ENCODE data around the gene DYNC1I1.

Gene DYNC1I1

GRCh38 chr7:95881597-95881996 lies 109.2 kb downstream of the DYNC1I1 start:
- Histone ChIP-seq H2AFZ (ENCODE audit: insufficient read depth, low read length, poor library complexity) (no peak overlapping the region), H3K23ac (ENCODE audit: low read length) (no peak overlapping the region), H4K8ac (ENCODE audit: low read depth, low read length) (no peak overlapping the region), H3K4ac (ENCODE audit: low read depth, low read length) (no peak overlapping the region), H3K14ac (ENCODE audit: low read length) (no peak overlapping the region), H2BK120ac (ENCODE audit: insufficient read depth, low read length, poor library complexity) (no peak overlapping the region), H4K12ac (ENCODE audit: low read depth, low read length) (no peak overlapping the region), H3K4me1 (ENCODE audit: control insufficient read depth in 1 of 2, insufficient read depth in 2 of 2, low read length in 2 of 2) (no peaks in the 10 kb centered on the region), H3K18ac (ENCODE audit: low read length) (no peak overlapping the region), H2AK5ac (ENCODE audit: low read length) (no peak overlapping the region), H3K9ac (ENCODE audit: low read length) (no peak overlapping the region), H2BK12ac (ENCODE audit: low read length) (no peak overlapping the region), H3K79me1 (ENCODE audit: low read length) (no peaks in the 10 kb centered on the region), H4K91ac (ENCODE audit: low read depth, low read length) (no peak overlapping the region), H3K4me2 (ENCODE audit: low read length) (no peak overlapping the region), H3K27me3 (ENCODE audit: insufficient read depth, low read length) (peaks cover 2% of the 10 kb centered on the region), H3K4me3 (ENCODE audit: low read depth, low read length) (no peak overlapping the region), H3K36me3 (ENCODE audit: control insufficient read depth in 1 of 2, insufficient read depth in 2 of 2, low read length in 2 of 2) (no peaks in the 10 kb centered on the region), H2BK5ac (ENCODE audit: low read depth, low read length, poor library complexity) (no peak overlapping the region), H3K9me3 (ENCODE audit: insufficient read depth, low read depth, low read length) (no peaks in the 10 kb centered on the region), H3K79me2 (ENCODE audit: control insufficient read depth, insufficient read depth, low read length, poor library complexity) (no peaks in the 10 kb centered on the region), H3K27ac (ENCODE audit: low read depth, low read length) (no peak overlapping the region)
- DNase-seq, result no peak
- WGBS (ENCODE audit: extremely low coverage, insufficient coverage, insufficient read length), result no CpG with 5 or more reads among the region's 1 CpG

- Histone ChIP-seq H3K79me2 (ENCODE audit: control insufficient read depth, insufficient read depth, low read length, poor library complexity) (no peaks in the 10 kb centered on the region), H3K36me3 (ENCODE audit: control insufficient read depth in 1 of 2, insufficient read depth in 2 of 2, low read length in 2 of 2) (no peaks in the 10 kb centered on the region), H3K14ac (ENCODE audit: low read length) (no peak overlapping the region), H3K4ac (ENCODE audit: low read depth, low read length) (no peak overlapping the region), H3K9ac (ENCODE audit: low read length) (no peak overlapping the region), H3K4me3 (ENCODE audit: low read depth, low read length) (no peak overlapping the region), H2AFZ (ENCODE audit: insufficient read depth, low read length, poor library complexity) (no peak overlapping the region), H3K18ac (ENCODE audit: low read length) (no peak overlapping the region), H2BK5ac (ENCODE audit: low read depth, low read length, poor library complexity) (no peak overlapping the region), H2BK120ac (ENCODE audit: insufficient read depth, low read length, poor library complexity) (no peak overlapping the region), H4K91ac (ENCODE audit: low read depth, low read length) (no peak overlapping the region), H3K9me3 (ENCODE audit: insufficient read depth, low read depth, low read length) (no peaks in the 10 kb centered on the region), H2AK5ac (ENCODE audit: low read length) (no peak overlapping the region), H3K4me2 (ENCODE audit: low read length) (no peak overlapping the region), H4K12ac (ENCODE audit: low read depth, low read length) (no peak overlapping the region), H4K8ac (ENCODE audit: low read depth, low read length) (no peak overlapping the region), H3K27me3 (ENCODE audit: insufficient read depth, low read length) (no peaks in the 10 kb centered on the region), H3K4me1 (ENCODE audit: control insufficient read depth in 1 of 2, insufficient read depth in 2 of 2, low read length in 2 of 2) (no peaks in the 10 kb centered on the region), H3K23ac (ENCODE audit: low read length) (no peak overlapping the region), H3K79me1 (ENCODE audit: low read length) (no peaks in the 10 kb centered on the region), H3K27ac (ENCODE audit: low read depth, low read length) (no peak overlapping the region), H2BK12ac (ENCODE audit: low read length) (no peak overlapping the region)
- no CpG with 5 or more reads among the region's 3 CpGs for WGBS (ENCODE audit: extremely low coverage, insufficient coverage, insufficient read length)
- peak in 1 of 2 donors; percentile 39 for DNase-seq
These were observed 110.9 kb downstream of the DYNC1I1 start for GRCh38 chr7:95883217-95883616.

DNA sequence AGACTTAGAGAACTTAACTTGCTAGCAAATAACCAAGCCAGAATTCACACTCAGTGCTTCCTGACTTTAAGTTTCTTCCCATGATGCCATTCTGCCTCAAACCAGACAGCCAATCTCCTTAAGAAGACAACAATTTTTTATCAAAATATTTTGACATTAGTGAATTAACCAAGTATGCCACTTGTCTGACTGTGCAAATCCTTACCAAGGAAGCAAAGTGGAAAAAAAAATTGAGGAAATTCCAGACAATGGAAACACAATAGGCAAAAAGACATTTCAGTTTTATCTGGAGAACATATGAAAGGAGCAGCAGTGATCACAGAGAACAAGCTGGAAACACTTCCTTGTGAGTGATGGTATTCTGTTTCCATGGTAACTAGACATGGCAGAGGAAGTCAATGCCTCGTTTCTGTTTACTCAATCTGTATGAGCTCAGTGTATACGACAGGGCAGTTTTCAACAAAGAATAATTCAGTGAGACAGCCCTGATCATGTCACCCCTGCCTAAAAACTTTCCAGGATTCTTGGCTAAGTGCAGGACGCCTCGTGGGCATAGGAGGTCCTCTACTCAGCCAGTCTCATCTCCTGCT lies 114.2 kb downstream of the DYNC1I1 start:
- no peaks in the 10 kb centered on the region for H3K4me1 ChIP-seq (ENCODE audit: control insufficient read depth in 1 of 2, insufficient read depth in 2 of 2, low read length in 2 of 2)
- H3K23ac ChIP-seq (ENCODE audit: low read length), result no peak overlapping the region
- no peak overlapping the region for H4K8ac ChIP-seq (ENCODE audit: low read depth, low read length)
- no peak overlapping the region for H4K12ac ChIP-seq (ENCODE audit: low read depth, low read length)
- H3K79me1 ChIP-seq (ENCODE audit: low read length), result no peaks in the 10 kb centered on the region
- H3K27ac ChIP-seq (ENCODE audit: low read depth, low read length), result no peak overlapping the region
- no peaks in the 10 kb centered on the region for H3K9me3 ChIP-seq (ENCODE audit: insufficient read depth, low read depth, low read length)
- no peaks in the 10 kb centered on the region for H3K27me3 ChIP-seq (ENCODE audit: insufficient read depth, low read length)
- H3K4me3 ChIP-seq (ENCODE audit: low read depth, low read length), result no peak overlapping the region
- H2BK12ac ChIP-seq (ENCODE audit: low read length), result no peak overlapping the region
- no peaks in the 10 kb centered on the region for H3K36me3 ChIP-seq (ENCODE audit: control insufficient read depth in 1 of 2, insufficient read depth in 2 of 2, low read length in 2 of 2)
- no peaks in the 10 kb centered on the region for H3K79me2 ChIP-seq (ENCODE audit: control insufficient read depth, insufficient read depth, low read length, poor library complexity)
- no peak overlapping the region for H2AK5ac ChIP-seq (ENCODE audit: low read length)
- peak in 1 of 2 donors; percentile 30 for DNase-seq
- WGBS (ENCODE audit: extremely low coverage, insufficient coverage, insufficient read length), result no CpG with 5 or more reads among the region's 4 CpGs
- H4K91ac ChIP-seq (ENCODE audit: low read depth, low read length), result no peak overlapping the region
- H3K18ac ChIP-seq (ENCODE audit: low read length), result no peak overlapping the region
- H3K4me2 ChIP-seq (ENCODE audit: low read length), result no peak overlapping the region
- H2AFZ ChIP-seq (ENCODE audit: insufficient read depth, low read length, poor library complexity), result no peak overlapping the region
- H3K14ac ChIP-seq (ENCODE audit: low read length), result no peak overlapping the region
- H3K4ac ChIP-seq (ENCODE audit: low read depth, low read length), result no peak overlapping the region
- no peak overlapping the region for H3K9ac ChIP-seq (ENCODE audit: low read length)
- H2BK120ac ChIP-seq (ENCODE audit: insufficient read depth, low read length, poor library complexity), result no peak overlapping the region
- no peak overlapping the region for H2BK5ac ChIP-seq (ENCODE audit: low read depth, low read length, poor library complexity)

DNA sequence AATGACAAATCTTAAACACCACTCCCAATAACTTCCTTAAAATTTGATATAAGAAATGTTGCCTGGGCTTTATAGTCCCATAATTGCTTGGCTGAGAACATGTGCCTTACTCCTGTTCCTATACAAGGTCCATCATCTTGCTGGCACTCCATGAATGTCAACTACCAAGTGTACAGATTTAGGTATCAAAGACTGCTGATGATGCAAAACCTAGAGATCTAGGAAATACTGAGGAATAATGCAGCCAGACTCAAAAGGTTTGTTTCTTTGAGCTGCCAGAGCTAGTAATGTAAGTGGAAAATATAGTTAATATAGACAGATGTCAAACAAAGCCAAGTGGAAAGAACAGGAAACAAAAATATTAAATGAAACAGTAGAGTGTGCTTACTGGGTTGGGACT lies 121.1 kb downstream of the DYNC1I1 start:
- Histone ChIP-seq H3K36me3 (ENCODE audit: control insufficient read depth in 1 of 2, insufficient read depth in 2 of 2, low read length in 2 of 2) (no peaks in the 10 kb centered on the region), H4K8ac (ENCODE audit: low read depth, low read length) (no peak overlapping the region), H2AK5ac (ENCODE audit: low read length) (no peak overlapping the region), H3K27me3 (ENCODE audit: insufficient read depth, low read length) (no peaks in the 10 kb centered on the region), H3K14ac (ENCODE audit: low read length) (no peak overlapping the region), H3K27ac (ENCODE audit: low read depth, low read length) (no peak overlapping the region), H2BK120ac (ENCODE audit: insufficient read depth, low read length, poor library complexity) (no peak overlapping the region), H3K18ac (ENCODE audit: low read length) (no peak overlapping the region), H4K12ac (ENCODE audit: low read depth, low read length) (no peak overlapping the region), H4K91ac (ENCODE audit: low read depth, low read length) (no peak overlapping the region), H2BK12ac (ENCODE audit: low read length) (no peak overlapping the region), H3K4ac (ENCODE audit: low read depth, low read length) (no peak overlapping the region), H2BK5ac (ENCODE audit: low read depth, low read length, poor library complexity) (no peak overlapping the region), H3K4me3 (ENCODE audit: low read depth, low read length) (no peak overlapping the region), H3K79me2 (ENCODE audit: control insufficient read depth, insufficient read depth, low read length, poor library complexity) (no peaks in the 10 kb centered on the region), H3K9ac (ENCODE audit: low read length) (no peak overlapping the region), H3K9me3 (ENCODE audit: insufficient read depth, low read depth, low read length) (no peaks in the 10 kb centered on the region), H3K79me1 (ENCODE audit: low read length) (no peaks in the 10 kb centered on the region), H3K4me1 (ENCODE audit: control insufficient read depth in 1 of 2, insufficient read depth in 2 of 2, low read length in 2 of 2) (no peaks in the 10 kb centered on the region), H3K4me2 (ENCODE audit: low read length) (no peak overlapping the region), H3K23ac (ENCODE audit: low read length) (no peak overlapping the region), H2AFZ (ENCODE audit: insufficient read depth, low read length, poor library complexity) (no peak overlapping the region)
- no peak for DNase-seq

All from trophoblast cell (in vitro differentiated cells and primary cell).